GM10248 (cell line): ENCODE data around the gene GFAP.

Experiments
- CTCF ChIA-PET: fragments of 300-600 bp; sonication (Branson Sonifier 250); formaldehyde crosslinking; extraction: SDS; loops from one replicate; lab custom pipeline; 2021; ENCODE audit warnings: antibody characterized with exemption; lab: Yijun Ruan, JAX
- POLR2A ChIA-PET: fragments of 350-650 bp; sonication (Branson Sonifier 250); formaldehyde crosslinking; extraction: SDS; loops from one replicate; lab custom pipeline; 2020; ENCODE audit warnings: antibody characterized with exemption; lab: Yijun Ruan, JAX
- DNase-seq: peaks from one replicate; pipeline ENCODE4 v3.0.0; 2012; ENCODE audit errors: extremely low spot score
- TF ChIP-seq, protein P1 (sequence below): IDR thresholded peaks from 2 replicates; pipeline ENCODE4 v1.5.1; 2012; ENCODE audit warnings: mild to moderate bottlenecking, low read depth; ENCODE audit errors: extremely low read depth, missing control alignments, control extremely low read depth

The GFAP gene

GRCh38 chr17:44854192-44854591 lies 61.1 kb downstream of the GFAP start:
- CTCF ChIA-PET, result interaction anchor here (18.0 kb wide), 1 partner anchor 76 kb away, joined by 454 read pairs; no protein-coding TSS in a partner anchor

More at GRCh38 chr17:44854192-44854591, 61.1 kb downstream of the GFAP start:
- DNase-seq, result no peak
- POLR2A ChIA-PET, result no interaction called here
- TF ChIP-seq, protein P1, sequence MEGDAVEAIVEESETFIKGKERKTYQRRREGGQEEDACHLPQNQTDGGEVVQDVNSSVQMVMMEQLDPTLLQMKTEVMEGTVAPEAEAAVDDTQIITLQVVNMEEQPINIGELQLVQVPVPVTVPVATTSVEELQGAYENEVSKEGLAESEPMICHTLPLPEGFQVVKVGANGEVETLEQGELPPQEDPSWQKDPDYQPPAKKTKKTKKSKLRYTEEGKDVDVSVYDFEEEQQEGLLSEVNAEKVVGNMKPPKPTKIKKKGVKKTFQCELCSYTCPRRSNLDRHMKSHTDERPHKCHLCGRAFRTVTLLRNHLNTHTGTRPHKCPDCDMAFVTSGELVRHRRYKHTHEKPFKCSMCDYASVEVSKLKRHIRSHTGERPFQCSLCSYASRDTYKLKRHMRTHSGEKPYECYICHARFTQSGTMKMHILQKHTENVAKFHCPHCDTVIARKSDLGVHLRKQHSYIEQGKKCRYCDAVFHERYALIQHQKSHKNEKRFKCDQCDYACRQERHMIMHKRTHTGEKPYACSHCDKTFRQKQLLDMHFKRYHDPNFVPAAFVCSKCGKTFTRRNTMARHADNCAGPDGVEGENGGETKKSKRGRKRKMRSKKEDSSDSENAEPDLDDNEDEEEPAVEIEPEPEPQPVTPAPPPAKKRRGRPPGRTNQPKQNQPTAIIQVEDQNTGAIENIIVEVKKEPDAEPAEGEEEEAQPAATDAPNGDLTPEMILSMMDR, result no peak
